Fibroblast of pulmonary artery (primary cell): ENCODE data around the gene TUNAR.

Experiments used
- DNase-seq: peaks from one replicate; pipeline ENCODE4 v3.0.0-alpha.2; 2010; ENCODE audit warnings: low read depth
- H3K4me3 ChIP-seq: replicated peaks from 2 replicates; pipeline ENCODE4 v1.5.1; 2011; ENCODE audit warnings: low read depth, mild to moderate bottlenecking, control low read depth, low read length, moderate library complexity
- TF ChIP-seq, protein P1 (sequence below): IDR thresholded peaks from 2 replicates; pipeline ENCODE4 v1.5.1; 2011; ENCODE audit warnings: mild to moderate bottlenecking, control low read depth, low read length, inconsistent platforms; ENCODE audit errors: missing control alignments

TUNAR gene

DNA sequence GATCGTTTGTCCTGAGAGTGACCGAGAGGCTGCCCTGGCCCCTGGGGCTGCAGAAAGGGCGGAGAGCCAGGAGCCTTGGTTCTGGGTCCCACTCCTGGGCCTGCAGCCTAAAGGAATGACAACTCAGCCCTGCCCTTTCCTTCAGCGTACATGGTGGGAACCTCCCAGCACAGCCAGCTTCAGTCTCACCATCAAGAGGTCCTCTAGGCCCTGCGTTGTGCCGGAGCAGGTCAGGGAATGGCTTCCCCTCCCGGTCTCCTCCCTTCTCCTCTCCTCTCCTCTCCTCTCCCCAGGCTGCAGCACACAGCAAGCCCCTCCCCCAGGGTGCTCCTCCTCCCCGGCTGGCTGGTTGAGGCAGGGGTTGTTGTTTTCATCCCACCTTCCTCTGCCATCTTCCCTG, 44.6 kb upstream of the TUNAR start:
- no peak for DNase-seq
- no peak overlapping the region for H3K4me3 ChIP-seq
- TF ChIP-seq, protein P1, sequence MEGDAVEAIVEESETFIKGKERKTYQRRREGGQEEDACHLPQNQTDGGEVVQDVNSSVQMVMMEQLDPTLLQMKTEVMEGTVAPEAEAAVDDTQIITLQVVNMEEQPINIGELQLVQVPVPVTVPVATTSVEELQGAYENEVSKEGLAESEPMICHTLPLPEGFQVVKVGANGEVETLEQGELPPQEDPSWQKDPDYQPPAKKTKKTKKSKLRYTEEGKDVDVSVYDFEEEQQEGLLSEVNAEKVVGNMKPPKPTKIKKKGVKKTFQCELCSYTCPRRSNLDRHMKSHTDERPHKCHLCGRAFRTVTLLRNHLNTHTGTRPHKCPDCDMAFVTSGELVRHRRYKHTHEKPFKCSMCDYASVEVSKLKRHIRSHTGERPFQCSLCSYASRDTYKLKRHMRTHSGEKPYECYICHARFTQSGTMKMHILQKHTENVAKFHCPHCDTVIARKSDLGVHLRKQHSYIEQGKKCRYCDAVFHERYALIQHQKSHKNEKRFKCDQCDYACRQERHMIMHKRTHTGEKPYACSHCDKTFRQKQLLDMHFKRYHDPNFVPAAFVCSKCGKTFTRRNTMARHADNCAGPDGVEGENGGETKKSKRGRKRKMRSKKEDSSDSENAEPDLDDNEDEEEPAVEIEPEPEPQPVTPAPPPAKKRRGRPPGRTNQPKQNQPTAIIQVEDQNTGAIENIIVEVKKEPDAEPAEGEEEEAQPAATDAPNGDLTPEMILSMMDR = no peak

DNA sequence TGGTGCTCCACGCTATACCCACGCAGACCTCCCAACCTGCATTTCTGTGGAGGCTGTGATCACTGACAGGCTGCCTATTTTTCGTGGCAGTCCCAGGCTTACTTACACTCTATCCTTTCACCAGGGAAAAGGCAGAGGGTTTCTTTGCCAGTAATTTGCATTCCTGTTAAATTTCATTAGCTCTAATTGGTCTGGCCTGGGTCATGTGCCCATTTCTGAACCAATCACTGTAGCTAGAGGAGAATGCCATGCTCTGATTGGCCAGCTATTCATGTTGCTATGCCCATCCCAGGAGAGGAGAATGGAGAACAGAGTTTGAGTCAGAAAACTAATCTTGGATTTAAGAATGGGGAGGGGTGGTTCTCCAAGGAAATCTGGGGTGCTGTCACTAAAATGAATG, 43.2 kb upstream of the TUNAR start:
- TF ChIP-seq, protein P1 = no peak
- DNase-seq = no peak
- H3K4me3 ChIP-seq = no peak overlapping the region

DNA sequence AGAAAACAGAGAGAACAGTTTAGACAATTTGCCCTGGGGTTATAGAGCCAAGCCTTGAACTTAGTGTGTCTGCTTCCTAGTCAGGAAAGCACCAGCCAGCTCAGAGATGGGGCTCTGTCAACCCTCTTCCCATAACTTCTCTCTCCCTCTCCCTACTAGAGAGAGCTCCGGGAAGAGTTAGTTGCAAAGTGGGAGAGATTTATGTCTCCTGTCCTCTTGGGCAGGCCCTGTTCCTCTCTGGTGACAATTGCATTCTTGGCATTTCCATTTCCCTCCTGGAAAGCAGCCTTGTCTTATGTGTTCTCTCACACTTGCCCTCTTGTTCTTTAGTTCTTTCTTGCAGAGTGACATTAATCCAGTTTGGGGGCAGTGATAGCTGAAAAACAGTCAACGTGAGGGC, 42.1 kb upstream of the TUNAR start:
- TF ChIP-seq, protein P1 = no peak
- H3K4me3 ChIP-seq = no peak overlapping the region
- DNase-seq = no peak

DNA sequence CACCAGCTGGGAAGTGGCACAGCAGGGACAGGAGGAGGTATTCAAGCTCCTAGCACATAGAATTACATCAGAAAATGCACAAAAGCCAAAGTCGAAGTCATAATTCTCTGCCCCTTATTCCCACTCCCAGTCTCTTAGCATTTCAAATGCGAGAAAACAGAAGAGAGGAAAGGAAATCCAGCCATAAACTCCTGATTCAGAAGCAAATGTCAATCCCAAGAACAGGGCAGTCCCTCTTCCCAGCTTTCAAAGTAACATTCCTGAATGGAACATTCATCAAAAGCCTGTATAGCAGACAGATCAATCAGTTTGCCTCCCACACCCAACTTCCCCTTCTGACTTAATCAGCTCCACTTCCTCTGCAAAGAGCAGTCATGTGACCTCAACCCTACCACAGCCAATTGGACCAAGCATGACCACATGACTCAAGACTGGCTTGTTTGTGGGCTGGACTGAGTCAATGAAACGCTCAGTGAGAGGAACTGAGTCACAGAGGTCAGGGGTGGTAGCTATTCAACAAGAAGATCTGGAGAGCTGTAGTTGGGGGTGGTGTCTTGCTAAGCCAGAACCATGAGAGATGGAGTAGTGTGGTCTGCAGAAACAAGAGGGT, 41.4 kb upstream of the TUNAR start:
- DNase-seq = no peak
- TF ChIP-seq, protein P1 = no peak
- H3K4me3 ChIP-seq = no peak overlapping the region

DNA sequence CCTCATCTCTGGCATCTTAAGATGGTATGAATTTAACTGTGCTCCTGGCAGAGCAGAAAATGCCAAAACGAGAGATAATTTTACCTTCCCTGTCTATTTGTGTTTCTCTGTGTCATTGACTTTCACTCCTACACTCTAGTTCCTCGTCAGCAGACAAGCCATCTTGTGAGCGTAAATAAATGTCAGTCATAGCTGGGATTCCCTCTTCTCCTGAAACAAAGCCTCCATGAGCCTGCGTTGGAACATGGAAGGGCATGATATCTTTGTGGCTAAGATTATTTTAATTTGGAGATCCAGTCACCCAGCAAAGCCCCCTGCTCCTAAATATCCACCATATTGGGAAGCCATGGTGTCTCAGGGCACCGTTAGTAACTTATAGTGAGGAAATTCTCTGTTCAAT, 37.8 kb upstream of the TUNAR start:
- TF ChIP-seq, protein P1 = no peak
- H3K4me3 ChIP-seq = no peak overlapping the region
- no peak for DNase-seq

DNA sequence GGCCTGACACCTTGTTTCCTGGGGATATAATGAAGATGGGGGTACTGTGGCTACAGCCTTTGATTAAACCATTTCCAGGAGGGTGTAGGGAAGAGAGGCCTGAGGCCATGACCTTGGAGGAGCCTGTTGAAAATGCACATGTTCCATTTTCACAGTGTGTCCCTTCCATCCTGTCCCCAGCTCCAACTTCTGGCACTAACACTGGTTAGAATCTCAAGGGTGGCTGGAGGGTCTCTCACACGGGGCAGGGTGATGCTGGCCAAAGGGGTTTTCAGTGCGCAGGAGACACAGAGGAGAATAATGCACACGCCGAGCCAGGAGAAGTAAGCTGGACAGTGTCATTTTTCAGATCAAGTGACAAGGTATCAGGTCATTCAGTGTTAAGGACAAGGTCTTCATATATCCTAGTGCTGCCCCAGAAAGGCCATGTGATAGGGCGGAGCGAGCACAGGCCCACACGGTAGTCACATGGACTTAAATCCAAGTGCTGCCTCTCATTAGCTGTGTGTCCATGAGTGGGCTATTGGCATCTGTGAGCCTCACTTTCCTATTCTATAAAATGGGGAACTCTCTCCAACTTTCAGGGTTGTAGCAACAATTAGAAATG, 36.4 kb upstream of the TUNAR start:
- TF ChIP-seq, protein P1 = no peak
- H3K4me3 ChIP-seq = no peak overlapping the region
- DNase-seq = no peak

DNA sequence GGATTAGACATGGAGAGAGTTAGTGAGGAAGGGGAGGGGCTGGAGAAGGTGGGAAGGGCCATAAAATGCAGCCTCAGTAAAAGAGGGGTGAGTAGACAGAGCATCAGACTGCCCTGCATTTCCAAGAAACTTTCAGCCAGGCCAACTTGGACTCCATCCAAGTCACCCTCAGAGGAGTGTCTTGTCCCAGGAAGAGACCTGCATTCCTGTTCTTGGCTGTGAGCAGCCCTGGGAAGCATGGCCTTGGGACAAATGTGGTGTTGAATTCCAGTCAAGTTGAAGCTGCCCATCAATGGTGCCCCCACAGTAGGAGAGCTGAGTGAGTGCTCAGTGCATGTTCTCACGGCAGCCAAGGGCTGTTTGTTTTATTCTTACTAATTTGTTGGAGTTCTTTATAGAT, 35.0 kb upstream of the TUNAR start:
- H3K4me3 ChIP-seq = no peak overlapping the region
- no peak for DNase-seq

More for the DNA sequence above, 35.0 kb upstream of the TUNAR start:
- TF ChIP-seq, protein P1 = no peak
